HCT116 (cell line): ENCODE data around the gene MYOZ2.

ENCODE experiments used
- CEBPB ChIP-seq: IDR thresholded peaks from 2 replicates; pipeline ENCODE4 v1.6.1; 2012; ENCODE audit warnings: low read depth
- CTCF ChIP-seq, 3 experiments: fragments of 200-600 bp in 1 of 3; sonication (generic) in 1 of 3; IDR thresholded peaks in 2 of 3; conservative IDR thresholded peaks in 1 of 3; 2 replicates each; pipeline ENCODE4 v1.5.1; 2012 to 2017; ENCODE audit warnings: low read depth in 2 of 3, low read length in 2 of 3, antibody characterized with exemption in 1 of 3, borderline replicate concordance in 1 of 3, control low read depth in 1 of 3, mild to moderate bottlenecking in 1 of 3, mixed read lengths in 1 of 3, mixed run types in 1 of 3, moderate library complexity in 1 of 3; ENCODE audit not compliant: insufficient read depth in 1 of 3
- EZH2 ChIP-seq: fragments of 200-600 bp; sonication (generic); IDR thresholded peaks from 2 replicates; pipeline ENCODE4 v1.6.1; 2017; ENCODE audit warnings: antibody characterized with exemption, mixed run types

GRCh38 chr4:119149110-119149509 is 13.5 kb downstream of the MYOZ2 start:
- TF ChIP-seq EZH2 (no peak), CEBPB (no peak), CTCF (IDR thresholded peaks at IDR 0.05 in 2 of 3, conservative IDR thresholded peaks at IDR 0.05 in 1 of 3; ENCODE audit: borderline replicate concordance in 1 of 3, insufficient read depth in 1 of 3, low read depth in 2 of 3, low read length in 2 of 3) (no peak)
